Measurements from ENCODE around the gene MLST8. TPM values are rescaled to one million over a fixed set of nuclear protein-coding genes. Genes with fewer than 3 reads are reported as not detected.

MLST8 gene
- total RNA-seq, 1 donor from 2014 or later, result 21.8 TPM

DNA sequence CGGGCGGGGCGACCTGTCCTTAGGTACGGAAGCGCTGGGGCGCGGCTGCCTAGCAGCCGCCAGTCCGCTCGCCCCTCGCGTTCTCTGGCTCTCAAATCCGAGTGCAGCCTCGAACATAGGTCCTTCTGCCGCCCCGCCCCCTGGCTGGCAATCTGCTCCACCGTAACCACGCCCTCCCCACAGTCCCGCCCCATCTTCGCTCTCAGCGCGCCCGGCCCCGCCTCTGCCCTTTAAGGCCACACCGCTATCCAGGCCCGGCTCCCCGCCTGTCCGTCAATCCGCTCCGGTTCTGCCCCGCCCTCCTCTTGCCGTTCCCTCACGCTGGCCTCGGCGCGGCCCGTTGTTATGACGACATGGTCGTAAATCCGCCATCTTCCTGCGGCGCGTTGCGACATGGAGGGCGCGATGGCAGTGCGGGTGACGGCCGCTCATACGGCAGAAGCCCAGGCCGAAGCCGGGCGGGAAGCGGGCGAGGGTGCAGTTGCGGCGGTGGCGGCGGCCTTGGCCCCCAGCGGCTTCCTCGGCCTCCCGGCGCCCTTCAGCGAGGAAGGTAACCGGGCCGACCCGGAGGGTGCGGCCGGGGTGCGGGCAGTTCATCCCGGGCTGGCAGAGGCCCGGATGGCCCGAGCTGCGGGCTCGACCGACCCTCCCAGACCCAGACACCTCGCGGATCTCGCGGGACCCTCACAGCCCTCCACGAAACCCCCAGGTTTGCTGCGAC, 18.1 kb downstream of the MLST8 start, which contains the start of gene E4F1:
Gene E4F1 (plus strand): TSS at position 371 of the 721 bp plus-strand sequence. CDS start 23 bp downstream, at position 394.
- ATAC-seq (peak; percentile 99), DNase-seq (ENCODE audit: low spot score) (peak; percentile 99)
- intact Hi-C loops (cut with DNase I), result no loop called here

DNA sequence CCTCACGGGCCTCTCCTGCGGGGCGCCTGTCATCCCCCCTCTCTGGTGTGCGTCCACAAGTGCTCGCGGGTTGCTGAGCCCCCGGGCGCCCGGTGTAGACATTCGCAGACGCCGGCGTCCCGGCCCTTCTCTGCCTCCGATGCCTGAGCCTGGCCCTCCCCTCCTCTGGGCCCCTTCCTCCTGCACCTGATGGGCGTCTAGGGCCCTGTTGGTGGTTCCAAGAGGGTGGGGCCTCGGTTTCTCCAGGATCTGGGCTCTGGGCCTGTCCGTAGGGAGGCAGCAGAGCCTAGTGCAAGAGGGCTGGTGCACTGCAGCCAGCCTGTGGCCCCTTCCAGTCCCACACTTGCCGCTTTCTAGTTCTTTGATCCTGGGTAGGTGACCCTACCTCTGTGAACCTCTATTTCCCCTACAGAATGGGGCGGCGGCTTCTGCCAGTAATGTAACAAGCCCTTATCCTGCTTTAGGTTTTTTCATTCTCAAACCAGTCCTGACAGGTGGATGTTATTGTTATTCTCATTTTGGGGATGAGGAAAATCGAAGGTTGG, 18.8 kb downstream of the MLST8 start:
- intact Hi-C loops (cut with DNase I), result no loop called here
- DNase-seq (ENCODE audit: low spot score) (no peak), ATAC-seq (peak; percentile 45)

DNA sequence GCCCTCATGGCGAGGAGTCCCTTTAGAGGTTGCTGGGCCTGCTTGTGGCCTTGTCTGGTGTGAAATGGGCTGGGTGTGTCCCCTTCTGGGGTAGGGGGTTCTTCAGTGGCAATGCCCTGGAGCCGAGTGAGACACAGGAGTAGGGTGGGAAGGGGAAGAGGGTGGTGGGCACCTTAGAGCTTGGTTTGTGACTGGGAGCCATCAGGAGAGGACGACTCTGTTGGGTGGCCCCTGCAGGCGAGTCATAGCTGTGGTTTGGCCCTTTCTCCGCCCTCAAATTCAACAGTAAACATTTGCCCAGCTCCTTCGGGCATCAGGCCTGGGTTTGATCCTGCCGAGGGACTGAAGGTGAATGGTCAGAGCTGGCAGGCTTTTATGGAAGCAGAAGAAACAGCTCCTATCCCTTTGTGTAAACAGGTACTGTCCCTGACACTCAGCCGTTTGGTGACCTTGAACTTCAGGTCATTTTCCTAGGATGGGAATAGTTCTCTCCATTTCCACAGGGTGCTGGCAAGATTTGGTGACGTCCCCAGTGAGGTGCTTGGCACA, 21.1 kb downstream of the MLST8 start:
- intact Hi-C loops (cut with DNase I), result no loop called here
- DNase-seq (ENCODE audit: low spot score), result no peak
- no peak for ATAC-seq

DNA sequence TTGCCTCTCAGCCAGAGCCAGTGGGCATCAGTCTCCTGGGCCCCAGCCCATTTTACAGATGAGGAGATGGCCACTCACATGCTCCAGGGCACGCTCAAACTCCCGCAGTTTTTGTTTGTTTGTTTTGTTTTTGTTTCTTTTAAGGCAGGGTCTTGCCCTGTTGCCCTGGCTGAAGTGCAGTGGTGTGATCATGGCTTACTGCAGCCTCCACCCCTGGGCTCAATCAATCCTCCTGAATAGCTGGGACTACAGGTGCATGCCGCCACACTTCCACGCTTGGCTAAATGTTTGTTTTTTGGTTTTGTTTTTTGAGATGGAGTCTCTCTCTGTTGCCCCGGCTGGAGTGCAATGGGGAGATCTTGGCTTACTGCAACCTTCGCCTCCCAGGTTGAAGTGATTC, 21.7 kb downstream of the MLST8 start:
- no peak for ATAC-seq

DNA sequence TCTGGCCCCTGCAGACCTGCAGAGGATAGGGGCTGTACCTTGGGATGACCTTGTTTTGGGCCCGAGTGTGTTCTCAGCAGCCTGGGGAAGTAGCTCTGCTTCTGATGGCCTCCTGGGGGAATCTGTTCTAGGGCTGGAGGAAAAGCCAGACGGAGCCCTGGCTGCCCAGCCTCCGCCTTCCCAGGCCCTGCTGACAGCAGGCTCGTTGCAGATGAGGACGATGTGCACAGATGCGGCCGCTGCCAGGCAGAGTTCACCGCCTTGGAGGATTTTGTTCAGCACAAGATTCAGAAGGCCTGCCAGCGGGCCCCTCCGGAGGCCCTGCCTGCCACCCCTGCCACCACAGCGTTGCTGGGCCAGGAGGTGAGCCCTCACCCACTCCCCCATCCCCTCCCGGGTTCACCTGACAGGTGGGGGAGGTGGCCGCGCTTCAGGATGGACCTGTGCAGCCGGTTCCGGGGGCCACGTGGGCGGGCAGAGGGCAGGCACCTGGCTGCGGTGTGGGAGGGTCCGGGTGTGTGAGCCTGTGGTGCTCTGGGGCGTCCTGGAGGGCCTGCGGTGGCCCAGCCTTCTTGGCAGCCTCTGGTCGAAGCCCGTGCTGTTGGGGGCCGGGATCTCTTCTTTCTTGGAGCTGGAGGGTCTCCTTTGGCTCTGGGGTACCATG, 23.0 kb downstream of the MLST8 start:
- ATAC-seq (no peak), DNase-seq (ENCODE audit: low spot score) (no peak)
- intact Hi-C loops (cut with DNase I), result no loop called here

More for the DNA sequence above, 21.7 kb downstream of the MLST8 start:
- no peak for DNase-seq (ENCODE audit: low spot score)
- intact Hi-C loops (cut with DNase I), result no loop called here

DNA sequence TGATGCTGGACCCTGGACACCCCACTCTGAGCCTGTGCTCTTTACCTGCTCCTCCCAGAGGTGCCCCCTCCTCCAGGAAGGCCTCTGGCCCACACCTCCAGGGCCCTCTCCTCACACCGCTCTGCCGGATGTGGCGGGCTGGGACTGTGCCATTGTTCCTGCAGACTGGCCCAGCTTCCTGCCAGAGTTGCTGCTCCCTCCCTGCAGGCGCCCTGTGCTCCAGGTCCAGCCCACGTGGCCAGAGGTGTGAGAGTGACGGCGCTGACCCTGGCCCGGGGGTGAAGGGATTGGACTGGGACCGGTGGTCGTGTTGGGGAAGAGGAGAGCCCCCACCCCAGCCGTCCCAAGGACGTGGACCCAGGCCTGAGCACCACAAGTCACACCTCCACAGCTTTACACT, 23.8 kb downstream of the MLST8 start:
- DNase-seq (ENCODE audit: low spot score) (no peak), ATAC-seq (no peak)
- intact Hi-C loops (cut with DNase I), result no loop called here

DNA sequence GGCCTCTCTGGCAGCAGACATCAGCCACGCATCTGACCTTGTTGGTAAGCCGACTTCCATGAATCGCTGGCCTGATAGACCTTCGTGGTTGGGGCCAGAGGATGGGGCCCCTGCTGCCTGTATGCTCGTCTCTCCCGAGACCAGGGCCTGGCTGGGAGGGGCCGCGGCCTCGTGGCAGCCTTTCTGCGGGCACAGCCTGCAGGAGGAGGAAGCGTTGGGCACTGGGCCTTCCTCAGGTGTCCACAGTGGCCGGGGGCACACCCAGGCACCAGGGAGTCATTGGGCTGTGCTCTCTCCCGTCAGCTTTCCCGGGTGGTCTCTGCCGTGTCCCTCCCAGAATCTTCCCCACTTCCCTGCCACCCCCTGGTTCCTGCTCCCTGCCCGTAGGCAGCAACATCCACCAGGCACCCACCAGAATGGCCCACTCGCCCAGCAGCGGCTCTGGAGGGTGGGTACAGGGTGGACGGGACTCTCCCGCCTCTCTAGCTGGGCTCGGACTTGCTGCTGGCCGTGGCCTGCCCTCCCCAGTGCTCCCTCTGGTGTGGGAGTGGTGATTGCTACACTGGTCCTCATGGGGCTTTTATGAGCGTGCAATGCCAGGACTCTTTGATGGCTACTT, 24.5 kb downstream of the MLST8 start:
- no peak for ATAC-seq

DNA sequence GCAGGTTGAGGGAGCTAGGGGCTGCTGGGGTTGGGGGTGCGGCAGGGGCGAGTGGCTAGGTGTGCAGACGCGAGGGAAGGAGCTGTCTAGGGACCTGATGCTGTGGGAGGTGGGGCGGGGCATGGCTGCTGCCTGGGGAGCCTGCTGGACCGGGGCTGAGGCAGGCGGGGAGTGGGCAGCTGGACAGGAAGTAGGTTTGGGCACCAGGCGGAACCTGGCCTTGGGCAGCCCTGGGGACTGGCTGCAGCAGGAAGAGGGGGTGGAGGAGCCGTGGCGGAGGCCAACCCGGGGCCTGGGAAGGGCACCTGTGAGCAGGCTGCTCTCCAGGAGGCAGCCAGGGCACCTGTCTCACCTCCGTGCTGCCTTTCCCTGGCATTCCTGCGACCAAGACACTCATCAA, 25.1 kb downstream of the MLST8 start:
- DNase-seq (ENCODE audit: low spot score), result no peak
- ATAC-seq, result no peak
- intact Hi-C loops (cut with DNase I), result no loop called here

More for the DNA sequence above, 24.5 kb downstream of the MLST8 start:
- intact Hi-C loops (cut with DNase I), result no loop called here
- DNase-seq (ENCODE audit: low spot score), result no peak

DNA sequence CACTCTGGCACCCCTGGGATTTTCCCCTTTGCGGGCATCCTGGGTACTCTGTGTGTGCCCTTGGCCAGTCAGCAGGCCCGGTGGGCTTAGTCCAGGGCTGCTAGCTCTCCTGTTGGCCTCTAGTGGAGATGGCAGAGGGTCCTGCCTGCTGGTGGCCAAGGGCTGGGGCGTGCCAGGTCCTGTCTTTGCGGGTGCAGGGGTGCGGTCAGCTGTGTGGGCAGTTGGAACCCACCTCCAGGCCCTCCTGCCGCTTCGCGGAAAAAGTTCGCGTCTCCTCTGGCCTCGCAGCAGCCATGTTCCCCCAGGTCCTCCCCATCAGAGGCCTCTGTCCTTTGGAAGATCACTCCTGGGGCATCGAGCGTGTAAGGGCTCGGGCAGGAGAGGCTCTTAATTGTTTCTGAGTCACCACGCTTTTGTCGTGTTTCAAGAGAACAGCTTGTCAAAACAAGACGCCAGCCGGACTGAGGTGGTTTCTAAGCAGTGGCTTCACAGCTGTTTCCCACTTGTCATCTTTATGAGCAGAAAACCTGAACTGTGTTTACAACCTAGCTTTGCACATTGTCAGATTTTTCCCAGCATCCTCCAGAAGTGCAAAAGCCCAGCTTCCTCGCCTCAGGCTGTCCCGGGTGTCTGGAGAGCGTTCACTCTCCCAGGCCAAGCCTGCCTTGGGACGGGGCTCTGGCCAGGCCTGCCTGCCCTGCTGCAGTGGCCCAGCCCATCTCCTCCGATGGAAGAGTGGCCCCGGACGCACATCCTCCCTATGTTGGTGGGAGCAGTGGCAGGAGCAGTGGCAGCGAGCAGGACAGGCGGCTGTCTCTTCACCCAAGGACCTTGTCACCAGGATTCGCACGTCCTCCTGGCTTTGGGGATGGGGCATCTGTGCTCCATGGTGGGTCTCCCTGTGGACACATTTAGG, 26.0 kb downstream of the MLST8 start:
- DNase-seq (ENCODE audit: low spot score), result no peak
- intact Hi-C loops (cut with DNase I), result no loop called here
- no peak for ATAC-seq

DNA sequence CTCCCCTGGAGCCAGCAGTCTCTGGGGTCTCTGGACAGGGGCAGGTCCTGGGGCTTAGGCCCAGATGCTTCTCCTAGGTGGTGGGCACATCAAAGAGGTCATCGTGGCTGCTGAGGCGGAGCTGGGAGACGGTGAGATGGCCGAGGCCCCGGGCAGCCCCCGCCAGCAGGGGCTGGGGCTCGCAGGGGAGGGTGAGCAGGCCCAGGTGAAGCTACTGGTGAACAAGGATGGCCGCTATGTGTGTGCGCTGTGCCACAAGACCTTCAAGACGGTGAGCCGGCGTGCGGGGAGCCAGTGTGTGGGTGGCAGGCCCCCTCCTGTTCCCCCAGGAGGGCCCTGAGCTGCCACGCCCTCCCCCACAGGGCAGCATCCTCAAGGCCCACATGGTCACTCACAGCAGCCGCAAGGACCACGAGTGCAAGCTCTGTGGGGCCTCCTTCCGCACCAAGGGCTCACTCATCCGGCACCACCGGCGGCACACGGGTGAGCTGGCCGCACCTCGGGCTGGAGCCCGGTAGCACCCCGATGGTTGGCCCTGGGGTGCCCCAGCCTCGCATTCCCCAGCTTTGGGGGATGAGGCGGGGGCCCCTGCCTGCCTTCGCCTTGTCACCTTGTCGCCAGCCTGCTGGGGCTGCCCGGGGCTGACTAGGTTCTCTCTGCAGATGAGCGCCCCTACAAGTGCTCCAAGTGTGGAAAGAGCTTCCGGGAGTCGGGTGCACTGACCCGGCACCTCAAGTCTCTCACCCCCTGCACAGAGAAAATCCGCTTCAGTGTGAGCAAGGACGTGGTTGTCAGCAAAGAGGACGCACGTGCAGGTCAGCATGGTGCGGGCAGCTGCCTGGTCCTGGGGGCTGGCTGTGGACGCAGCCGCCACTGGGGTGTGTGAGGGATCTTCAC, 27.1 kb downstream of the MLST8 start:
- ATAC-seq (no peak), DNase-seq (ENCODE audit: low spot score) (no peak)
- intact Hi-C loops (cut with DNase I), result no loop called here

DNA sequence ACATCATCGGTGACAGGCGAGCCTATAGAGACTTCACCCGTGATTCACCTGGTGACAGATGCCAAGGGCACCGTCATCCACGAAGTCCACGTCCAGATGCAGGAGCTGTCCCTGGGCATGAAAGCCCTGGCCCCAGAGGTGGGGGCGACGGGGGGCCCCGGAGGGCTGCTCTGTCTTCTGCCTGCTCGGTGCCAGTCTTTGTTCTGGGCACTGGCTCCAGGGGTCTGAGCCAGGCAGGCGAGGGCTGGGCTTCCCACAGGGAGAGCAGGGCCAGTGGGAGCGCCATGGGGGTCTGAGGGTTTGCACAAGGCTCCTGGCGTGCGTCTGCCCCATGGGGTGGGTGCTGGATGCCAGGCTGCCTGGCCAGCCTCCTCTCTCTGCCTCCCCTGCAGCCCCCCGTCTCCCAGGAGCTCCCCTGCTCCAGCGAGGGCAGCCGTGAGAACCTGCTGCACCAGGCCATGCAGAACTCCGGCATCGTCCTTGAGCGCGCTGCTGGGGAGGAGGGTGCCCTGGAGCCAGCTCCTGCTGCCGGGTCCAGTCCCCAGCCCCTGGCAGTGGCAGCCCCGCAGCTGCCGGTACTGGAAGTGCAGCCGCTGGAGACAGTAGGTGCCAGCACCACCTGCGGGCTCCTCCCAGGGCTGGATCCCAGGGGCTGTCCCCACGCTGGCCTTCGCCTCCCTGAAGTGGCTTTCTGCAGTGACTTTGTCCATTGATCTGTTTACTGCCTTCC, 28.0 kb downstream of the MLST8 start:
- ATAC-seq, result no peak
- intact Hi-C loops (cut with DNase I), result no loop called here

DNA sequence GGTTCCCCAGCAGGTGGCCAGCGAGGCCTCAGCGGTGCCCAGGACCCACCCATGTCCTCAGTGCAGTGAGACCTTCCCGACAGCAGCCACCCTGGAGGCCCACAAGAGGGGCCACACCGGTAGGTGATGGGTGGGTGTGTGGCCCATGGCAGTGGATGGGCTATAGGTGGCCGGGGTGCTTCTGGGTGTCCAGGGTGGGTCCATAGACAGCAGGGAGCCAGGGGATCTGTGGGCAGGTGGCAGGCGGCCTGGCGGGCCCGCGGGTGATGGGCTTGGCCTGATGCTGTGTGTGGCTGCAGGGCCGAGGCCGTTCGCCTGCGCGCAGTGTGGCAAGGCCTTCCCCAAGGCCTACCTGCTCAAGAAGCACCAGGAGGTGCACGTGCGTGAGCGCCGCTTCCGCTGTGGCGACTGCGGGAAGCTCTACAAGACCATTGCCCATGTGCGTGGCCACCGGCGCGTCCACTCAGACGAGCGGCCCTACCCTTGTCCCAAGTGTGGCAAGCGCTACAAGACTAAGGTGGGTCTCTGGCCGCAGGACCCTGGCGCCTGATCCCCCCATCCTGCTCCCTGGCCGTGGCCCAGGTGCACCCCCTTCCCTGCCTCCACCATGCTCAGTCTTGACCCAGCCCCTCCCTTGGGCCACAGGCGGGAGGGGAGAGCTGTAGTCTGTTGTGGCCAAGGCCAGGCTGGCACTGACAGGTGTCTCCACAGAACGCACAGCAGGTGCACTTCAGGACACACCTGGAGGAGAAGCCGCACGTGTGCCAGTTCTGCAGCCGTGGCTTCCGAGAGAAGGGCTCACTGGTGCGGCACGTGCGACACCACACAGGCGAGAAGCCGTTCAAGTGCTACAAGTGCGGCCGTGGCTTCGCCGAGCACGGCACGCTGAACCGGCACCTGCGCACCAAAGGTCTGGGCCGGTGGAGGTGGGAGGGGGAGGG, 28.9 kb downstream of the MLST8 start:
- DNase-seq (ENCODE audit: low spot score), result no peak
- intact Hi-C loops (cut with DNase I), result no loop called here
- ATAC-seq, result no peak

More for the DNA sequence above, 28.0 kb downstream of the MLST8 start:
- DNase-seq (ENCODE audit: low spot score), result no peak

DNA sequence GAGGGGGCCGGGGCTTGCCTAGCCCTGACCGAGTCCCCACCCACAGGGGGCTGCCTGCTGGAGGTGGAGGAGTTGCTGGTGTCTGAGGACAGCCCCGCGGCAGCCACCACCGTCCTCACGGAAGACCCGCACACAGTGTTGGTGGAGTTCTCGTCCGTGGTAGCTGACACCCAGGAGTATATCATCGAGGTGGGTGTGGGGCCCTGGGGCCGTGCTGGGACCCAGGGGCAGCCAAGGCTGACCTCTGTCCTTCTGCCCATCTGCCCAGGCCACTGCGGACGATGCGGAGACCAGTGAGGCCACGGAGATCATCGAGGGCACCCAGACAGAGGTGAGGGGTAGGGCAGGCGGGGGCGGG, 29.5 kb downstream of the MLST8 start:
- ATAC-seq (no peak), DNase-seq (ENCODE audit: low spot score) (no peak)
- intact Hi-C loops (cut with DNase I), result no loop called here

DNA sequence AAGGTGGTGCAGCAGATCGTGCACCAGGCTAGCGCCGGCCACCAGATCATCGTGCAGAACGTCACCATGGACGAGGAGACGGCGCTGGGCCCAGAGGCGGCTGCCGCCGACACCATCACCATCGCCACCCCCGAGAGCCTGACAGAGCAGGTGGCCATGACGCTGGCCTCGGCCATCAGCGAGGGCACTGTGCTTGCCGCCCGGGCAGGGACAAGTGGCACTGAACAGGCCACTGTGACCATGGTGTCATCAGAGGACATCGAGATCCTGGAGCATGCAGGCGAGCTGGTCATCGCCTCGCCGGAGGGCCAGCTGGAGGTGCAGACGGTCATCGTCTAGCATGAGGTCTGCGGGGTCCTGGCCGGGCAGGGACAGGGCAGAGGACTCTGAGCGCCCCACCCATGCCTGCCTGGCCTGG, 30.0 kb downstream of the MLST8 start:
- intact Hi-C loops (cut with DNase I), result no loop called here
- no peak for DNase-seq (ENCODE audit: low spot score)
- ATAC-seq, result no peak

DNA sequence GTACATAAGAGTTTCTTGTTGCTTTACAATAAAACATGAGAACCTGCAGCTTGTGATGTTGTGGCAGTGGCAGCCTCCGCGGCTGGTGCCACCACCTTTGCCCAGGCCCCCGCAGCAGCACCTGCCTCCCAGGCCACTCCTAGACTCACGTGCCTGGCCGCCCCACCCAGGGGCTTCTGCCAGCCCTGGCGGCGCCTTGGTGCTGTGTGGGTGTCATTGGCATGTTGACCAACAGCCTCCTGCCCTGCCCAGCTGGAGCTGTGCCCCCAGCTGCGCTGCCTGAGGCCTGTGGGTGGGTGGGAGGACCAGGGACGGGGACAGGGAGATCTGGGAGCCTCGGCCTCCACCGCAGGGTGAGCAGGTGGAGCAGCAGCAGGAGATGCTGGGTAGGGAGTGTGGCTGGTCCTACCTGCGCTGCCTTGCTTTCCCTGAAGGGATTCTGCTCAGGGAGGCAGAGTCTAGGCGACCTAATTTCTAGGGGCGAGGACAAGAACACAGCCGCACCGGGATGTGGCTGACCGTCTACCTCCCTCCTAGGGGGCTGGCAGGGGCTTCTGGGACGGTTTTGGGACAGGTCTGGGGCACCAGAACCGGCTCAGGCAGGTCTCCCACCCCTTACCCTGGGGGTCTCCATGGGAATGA, 30.6 kb downstream of the MLST8 start:
- DNase-seq (ENCODE audit: low spot score), result no peak
- intact Hi-C loops (cut with DNase I), result no loop called here
- ATAC-seq, result peak; percentile 1
